Epithelial cell of esophagus (primary cell): ENCODE results near the gene FAM9B.

Experiments used
- DNase-seq: peaks from one replicate; pipeline ENCODE4 v3.0.0; 2010; ENCODE audit warnings: low read depth
- H3K4me3 ChIP-seq: 2 replicates; pipeline ENCODE4 v1.5.1; 2011; ENCODE audit warnings: mild to moderate bottlenecking, low read length, control low read depth
- TF ChIP-seq, protein P1 (sequence below): IDR thresholded peaks from 2 replicates; pipeline ENCODE4 v1.5.1; 2011; ENCODE audit warnings: low read depth, mild to moderate bottlenecking, low read length, control low read depth, inconsistent platforms; ENCODE audit not compliant: insufficient read depth; ENCODE audit errors: missing control alignments

The FAM9B gene

GRCh38 chrX:9062641-9063040 lies 28.7 kb upstream of the FAM9B start:
- TF ChIP-seq, protein P1, sequence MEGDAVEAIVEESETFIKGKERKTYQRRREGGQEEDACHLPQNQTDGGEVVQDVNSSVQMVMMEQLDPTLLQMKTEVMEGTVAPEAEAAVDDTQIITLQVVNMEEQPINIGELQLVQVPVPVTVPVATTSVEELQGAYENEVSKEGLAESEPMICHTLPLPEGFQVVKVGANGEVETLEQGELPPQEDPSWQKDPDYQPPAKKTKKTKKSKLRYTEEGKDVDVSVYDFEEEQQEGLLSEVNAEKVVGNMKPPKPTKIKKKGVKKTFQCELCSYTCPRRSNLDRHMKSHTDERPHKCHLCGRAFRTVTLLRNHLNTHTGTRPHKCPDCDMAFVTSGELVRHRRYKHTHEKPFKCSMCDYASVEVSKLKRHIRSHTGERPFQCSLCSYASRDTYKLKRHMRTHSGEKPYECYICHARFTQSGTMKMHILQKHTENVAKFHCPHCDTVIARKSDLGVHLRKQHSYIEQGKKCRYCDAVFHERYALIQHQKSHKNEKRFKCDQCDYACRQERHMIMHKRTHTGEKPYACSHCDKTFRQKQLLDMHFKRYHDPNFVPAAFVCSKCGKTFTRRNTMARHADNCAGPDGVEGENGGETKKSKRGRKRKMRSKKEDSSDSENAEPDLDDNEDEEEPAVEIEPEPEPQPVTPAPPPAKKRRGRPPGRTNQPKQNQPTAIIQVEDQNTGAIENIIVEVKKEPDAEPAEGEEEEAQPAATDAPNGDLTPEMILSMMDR = no peak
- no peak overlapping the region for H3K4me3 ChIP-seq
- DNase-seq = peak; percentile 0

- no peak overlapping the region for H3K4me3 ChIP-seq
- no peak for DNase-seq
- TF ChIP-seq, protein P1 = no peak
Observed at GRCh38 chrX:9055354-9055753, 21.4 kb upstream of the FAM9B start.

GRCh38 chrX:9052081-9052480 lies 18.2 kb upstream of the FAM9B start:
- no peak overlapping the region for H3K4me3 ChIP-seq
- no peak for DNase-seq
- TF ChIP-seq, protein P1 = no peak

GRCh38 chrX:9050331-9050730 lies 16.4 kb upstream of the FAM9B start:
- H3K4me3 ChIP-seq = no peak overlapping the region
- TF ChIP-seq, protein P1 = no peak
- DNase-seq = no peak

DNA sequence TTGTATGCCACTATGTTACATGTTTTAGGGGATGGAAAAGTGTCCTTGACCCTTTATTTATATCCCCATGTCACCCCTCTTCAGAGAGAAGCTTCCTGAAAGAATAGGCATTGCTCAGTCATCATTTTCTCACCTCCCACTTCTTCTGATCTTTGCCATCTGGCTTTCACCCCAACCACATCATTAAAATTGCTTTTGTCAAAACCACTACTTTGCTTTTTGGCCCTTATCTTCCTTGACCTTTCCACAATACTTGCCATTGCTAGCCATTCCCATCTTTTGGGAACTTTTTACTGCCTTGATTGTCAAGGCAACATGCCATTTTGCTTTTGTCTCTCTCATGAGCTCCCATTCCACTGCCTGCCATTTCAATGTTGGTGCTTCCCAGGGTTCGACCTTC lies 14.9 kb upstream of the FAM9B start:
- no peak overlapping the region for H3K4me3 ChIP-seq
- no peak for DNase-seq
- TF ChIP-seq, protein P1 = no peak

DNA sequence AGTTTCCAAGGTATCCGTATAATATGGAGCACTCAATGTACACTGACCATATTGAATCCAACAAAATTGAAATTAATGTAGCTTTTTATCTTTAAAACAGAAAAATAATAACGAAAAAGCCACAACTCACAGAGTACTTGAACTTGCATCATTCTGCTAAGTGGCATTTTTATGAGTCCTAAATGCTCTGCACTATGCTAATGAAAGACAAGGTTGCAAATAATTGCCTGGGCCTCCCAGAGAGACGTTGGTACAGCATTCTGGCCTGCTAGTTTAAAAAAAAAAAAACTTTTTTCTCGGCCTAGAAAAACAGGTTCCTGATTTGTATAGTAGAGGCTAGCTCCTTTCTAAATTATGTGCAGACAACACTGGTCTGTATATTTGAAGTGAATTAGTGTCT lies 4.3 kb upstream of the FAM9B start:
- no peak overlapping the region for H3K4me3 ChIP-seq
- DNase-seq = no peak
- TF ChIP-seq, protein P1 = no peak

- H3K4me3 ChIP-seq = no peak overlapping the region
- TF ChIP-seq, protein P1 = no peak
- DNase-seq = no peak
Observed at GRCh38 chrX:9037296-9037695, 3.4 kb upstream of the FAM9B start.
